Erythroblast (primary cell): Measurements from ENCODE around the gene PHF1.
A peak's percentile ranks its signal among the peaks of the same experiment; 100 is the strongest.

Experiments used
- DNase-seq, 2 experiments: peaks; one replicate each; lab custom pipeline; 2025; lab: John Stamatoyannopoulos, UW
- GATA1 ChIP-seq: IDR thresholded peaks from 2 replicates; pipeline ENCODE4 v1.6.1; 2011; ENCODE audit warnings: low read depth, mild to moderate bottlenecking, control low read depth, low read length, moderate library complexity
- POLR2A ChIP-seq: IDR thresholded peaks from 2 replicates; pipeline ENCODE4 v1.6.1; 2011; ENCODE audit warnings: mild to moderate bottlenecking, low read length

The PHF1 gene

DNA sequence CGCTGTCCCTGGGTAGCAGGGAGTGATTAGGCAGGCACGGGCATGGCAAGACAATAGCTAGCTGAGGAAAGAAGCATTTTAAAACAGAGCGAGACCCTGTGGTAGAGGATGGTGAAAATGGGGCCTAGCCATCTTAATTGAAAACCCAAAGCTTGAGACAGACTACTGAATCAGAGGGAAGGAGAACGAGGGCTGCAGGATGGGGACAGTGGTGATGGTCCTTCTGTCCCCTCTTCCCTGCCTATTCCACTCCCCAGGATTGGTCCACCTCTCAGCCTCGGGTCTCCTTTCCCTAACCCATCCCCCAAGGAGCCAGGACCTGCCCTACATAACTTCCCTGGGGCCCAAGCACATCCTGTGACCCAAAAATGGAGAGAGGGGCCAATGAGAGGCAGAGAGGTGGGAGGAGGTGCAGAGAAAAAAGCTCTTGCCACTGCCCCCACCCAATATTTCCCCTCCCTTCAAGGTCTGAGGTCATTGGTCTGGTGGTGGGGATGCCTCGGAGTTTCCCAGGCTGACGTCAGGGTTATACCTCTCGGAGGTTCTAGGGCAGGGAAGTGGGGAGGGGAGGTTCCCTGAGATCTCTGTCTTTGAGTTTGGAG lies 8.0 kb downstream of the PHF1 start:
- peak; percentile 82 for TF ChIP-seq POLR2A
- TF ChIP-seq GATA1 = no peak
- DNase-seq = peak; percentile 38 to 67

DNA sequence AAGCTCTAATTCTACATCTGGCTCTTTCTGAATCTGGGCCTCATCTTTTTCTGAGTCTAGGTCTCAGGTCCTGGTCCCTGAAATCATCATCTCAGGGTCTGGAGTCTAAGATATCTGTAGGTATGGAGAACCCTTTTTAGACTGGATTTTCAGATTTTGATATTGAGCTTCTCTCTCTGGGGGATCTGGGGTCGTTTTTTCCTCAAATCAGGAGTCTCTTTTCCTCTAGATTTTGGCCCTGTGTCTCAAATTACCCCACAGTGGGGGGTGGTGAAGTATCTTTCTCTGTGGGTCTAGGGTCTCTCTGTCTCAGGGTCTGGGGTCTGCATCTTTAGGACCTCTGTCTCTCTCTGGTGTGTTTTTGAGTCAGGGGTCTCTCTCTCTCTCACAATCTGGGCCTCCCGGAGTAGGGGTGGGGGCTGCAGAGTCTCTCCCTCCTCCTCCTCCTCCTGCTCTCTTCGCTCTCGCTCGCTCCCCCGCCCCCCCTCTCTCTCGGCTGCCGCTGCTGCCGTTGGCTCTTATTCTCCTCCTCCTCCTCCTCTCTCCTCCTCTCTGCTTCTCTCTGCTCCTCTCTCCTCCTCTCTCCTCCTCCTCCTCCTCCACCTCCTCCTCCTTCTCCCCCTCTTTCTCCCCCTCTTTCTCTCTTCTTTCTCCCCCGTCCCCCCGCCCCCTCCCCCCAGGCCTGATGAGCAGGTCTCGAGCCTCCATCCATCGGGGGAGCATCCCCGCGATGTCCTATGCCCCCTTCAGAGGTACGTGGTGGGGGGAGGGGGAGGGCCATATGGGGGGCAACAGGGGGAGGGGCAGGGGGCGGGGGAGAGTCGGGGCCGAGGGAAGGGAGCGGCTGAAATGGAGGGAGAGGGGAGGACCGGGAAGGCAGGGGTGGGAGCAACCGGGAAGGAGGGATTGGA lies 9.0 kb downstream of the PHF1 start, which contains the start of gene SYNGAP1:
Gene SYNGAP1 (plus strand): TSS at position 486 of the 911 bp plus-strand sequence. CDS start 200 bp downstream, at position 686.
- TF ChIP-seq POLR2A (peak; percentile 21), GATA1 (no peak)
- DNase-seq = peak; percentile 50 to 58

DNA sequence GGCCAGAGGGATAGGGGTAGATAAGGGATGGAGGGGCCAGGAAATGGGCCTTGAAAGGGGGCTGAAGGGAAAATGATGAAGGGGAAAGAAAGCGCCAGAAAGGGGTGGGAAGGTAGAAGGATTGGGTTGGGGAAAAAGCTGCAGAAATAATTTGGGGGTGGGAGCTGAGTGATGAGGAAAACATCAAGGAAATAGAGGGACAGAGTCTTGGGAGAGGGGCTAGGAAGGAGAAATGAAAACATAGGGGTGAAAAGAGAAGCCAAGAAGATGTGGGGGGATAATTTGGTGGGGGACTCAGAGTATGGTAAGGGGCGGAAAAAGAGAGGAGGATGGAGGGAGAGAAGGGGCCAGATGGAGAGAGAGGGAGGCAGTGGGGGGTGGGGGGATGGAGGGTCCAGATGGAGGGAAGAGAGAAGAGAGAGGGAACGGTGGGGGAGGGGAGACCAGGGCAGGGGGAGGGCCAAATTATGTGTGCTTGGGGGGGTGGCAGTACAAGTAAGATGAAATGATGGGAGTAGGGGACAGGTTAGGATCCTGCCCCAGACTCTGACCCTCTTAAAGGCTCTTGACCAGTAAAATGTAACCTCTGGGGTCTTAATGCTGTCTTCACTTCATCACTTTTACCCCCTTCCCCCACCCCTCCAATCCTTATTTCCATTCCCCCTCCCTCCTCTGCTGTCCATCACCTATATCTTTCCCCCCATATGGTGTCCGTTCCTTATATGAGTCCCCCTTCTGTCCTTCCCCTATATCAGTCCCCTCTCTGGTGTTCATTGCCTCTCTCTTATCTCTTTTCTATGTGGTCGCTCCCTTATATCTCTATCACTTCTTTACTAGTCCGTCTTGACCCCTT lies 9.9 kb downstream of the PHF1 start:
- TF ChIP-seq GATA1 (no peak), POLR2A (no peak)
- DNase-seq = peak; percentile 71 to 87

DNA sequence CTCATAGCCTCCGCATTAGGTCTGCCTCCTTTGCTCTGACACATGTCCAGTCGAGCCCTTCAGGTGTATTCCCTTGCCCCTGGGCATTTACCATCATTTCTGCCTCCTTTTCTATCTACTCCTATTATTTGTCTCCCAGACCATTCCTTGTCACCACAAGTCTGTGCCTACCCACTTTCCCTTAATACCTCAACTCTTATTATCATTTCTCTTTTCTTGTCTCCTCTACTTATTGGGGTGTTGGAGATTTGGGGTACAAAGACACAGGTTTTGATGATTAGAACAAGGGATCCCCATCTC lies 10.5 kb downstream of the PHF1 start:
- TF ChIP-seq POLR2A = no peak
- no peak for TF ChIP-seq GATA1
- no peak for DNase-seq

DNA sequence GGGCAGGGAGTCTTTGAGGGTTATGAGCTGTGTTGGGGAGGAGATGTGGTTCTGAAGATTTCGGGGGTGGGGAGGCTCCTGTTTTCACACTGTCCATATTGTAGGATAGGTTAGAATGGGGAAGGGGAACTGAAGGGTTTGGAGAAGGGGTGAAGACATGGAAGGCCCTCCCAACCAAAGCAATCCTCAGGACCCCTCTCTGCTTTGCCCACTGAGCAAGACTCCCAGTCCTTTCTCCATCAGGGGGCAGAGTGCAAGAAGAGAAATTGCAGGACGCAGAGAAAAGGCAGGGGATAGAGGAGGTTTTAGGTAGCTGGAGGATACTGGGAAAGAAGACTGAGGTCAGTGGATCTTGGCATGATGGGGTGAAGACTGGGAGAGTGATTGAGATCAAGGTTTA lies 13.0 kb downstream of the PHF1 start:
- no peak for DNase-seq
- TF ChIP-seq POLR2A (no peak), GATA1 (no peak)

DNA sequence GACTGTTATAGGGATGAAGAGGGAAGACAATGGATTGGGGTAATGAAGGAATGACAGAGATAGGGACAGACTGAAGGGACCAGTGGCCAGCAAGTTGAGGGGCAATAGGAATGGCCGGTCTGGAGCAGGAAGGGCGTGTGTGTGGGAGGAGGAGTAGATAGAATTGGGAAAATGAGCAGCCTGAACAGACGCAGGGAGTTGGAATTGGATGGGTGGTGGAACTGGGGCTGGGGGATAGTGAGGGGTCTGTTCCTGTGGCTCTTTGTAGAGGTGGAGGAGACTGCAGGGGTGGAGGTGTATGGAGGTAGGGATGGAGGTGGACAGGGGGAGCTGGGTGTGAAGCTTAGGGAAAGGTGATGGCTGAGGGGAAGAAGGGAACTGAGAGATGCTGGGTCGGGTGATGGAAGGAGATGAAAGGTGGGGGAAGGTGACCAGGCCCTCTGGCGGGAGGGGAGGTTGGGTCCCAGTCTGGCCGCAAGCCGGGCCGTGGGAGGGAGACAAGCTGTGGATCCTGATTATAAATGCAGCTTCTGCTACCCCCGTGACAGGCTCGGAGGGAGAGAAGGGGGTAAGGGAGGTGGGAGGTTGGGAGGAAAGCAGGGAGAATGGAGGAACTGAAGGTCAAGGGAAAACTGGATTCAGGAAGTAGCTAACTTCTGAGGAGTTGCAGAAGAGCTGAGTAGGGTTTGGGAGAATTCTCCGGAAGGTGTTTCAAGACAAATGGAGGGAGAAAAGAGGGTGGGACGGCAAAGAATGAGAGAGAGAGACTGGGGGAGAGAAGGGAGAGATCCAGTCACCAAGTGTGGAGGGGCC lies 14.2 kb downstream of the PHF1 start:
- DNase-seq = peak; percentile 68 to 69
- TF ChIP-seq POLR2A (peak; percentile 62), GATA1 (no peak)

DNA sequence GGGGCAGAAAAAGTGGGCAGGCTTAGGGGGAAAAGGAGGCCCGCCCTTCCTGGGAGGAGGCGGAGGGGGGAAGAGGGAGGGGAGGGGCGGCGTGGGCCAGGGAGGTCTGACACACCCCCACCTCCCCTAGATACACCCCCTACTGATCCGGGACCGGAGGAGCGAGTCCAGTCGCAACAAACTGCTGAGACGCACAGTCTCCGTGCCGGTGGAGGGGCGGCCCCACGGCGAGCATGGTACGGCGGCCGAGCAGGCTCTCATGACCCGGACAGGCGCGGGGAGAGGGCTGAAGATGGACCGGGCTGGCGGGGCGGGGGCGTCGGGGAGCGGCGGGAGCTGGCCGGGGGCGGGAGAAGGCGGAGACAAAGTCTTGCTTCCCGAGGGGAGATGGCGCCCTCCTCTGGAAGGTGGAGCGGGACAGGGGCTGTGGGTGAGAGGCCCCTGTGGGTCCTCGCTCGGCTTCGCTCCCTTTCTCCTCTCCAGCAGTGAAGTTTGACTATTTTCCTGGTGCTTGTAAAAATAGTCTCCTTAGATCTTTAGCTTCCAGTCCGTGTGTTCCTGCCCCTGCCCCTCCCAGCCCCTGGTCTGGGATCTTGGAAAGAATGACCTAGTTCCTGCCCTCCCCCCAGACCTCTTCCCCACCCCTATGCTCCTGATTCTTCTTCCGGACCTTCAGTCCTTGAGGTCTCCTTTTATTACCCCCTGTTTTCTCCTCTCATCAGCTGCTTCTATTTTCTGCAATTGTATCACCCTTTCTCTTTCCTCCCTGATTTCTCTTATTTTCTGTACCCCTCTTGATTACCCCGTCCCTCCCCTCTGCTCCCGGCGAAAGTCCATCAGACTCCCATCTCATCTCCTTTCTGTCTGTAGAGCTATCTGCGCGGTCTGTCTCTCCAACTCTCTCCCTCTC lies 15.1 kb downstream of the PHF1 start:
- DNase-seq = peak; percentile 91 to 93
- peak; percentile 47 for TF ChIP-seq POLR2A
- TF ChIP-seq GATA1 = no peak

DNA sequence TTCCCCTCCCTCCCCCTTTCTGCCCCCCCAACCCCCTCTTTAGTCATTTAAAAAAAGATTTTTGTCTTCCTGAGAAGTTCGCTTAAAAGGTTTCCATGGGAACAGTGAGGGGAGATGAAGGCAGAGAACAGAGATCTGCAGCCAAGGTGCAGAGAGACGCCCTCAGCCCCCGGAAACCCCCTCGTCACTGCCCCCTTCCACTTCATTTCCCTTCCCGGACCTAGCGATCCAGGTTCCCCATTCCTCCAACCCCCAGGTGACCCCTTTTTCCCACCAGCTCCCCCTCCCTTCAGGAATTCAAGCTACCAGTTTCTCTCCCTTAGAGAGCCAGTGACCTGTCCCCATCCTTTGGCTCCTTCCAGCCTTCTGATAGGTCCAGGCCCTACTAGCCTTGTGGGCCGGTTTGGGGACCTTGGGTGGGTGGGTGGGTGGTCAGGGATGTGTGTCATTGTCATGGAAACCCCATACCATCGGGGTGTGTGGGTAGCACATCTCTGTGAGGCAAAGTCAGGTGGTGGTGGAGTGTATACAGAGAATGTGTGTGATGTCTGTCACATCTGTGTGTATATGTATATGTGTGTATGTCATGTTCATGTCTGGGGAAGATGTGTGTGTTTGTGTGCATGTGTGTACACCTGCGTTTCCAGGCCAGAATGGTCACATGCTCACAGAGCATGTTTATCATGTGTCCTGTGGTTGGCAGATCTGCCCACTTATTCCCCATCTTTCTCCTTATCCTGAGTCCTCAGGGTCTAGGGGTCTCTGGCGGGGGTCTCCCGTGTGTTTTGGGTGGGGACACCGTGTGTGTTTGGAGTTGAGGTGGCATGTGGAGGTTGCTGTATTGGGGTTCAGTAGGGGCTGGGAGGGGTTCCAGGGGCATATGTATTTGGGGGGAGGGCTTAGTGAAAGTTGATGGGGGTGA lies 16.0 kb downstream of the PHF1 start:
- TF ChIP-seq GATA1 (no peak), POLR2A (no peak)
- DNase-seq = peak; percentile 42 to 46

DNA sequence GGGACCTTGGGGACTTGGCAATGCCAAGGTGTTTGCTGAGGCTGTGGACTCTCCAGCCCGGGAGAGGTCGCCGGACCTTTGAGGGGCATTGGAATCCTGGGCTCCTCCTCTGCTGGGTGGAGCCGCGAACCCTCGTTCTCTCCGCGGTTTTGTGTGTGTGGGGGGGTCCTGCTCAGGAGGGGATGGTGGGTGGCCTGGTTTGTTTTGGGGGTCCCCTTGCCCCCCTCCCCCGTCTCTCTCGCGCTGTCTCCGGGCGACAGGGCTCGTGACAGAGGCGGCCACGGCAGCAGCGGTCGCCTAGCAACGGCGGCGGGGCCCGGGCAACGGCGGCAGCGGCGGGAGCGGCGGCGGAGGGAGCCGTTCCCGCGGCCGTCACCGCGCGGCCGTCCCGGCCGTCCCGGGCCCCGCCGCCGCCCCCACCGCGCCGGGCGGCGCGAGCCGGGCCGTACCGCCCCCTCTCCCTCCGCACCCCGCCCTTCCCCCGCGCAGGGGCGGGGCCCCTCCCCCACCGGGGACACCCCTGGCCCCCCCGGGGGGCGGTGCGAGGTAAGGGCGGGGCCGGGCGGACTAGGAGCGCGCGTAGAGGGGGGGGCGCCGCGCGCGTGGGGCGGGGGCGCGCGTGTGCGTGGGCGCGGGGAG lies 16.9 kb downstream of the PHF1 start:
- DNase-seq = peak; percentile 74 to 84
- TF ChIP-seq POLR2A (peak; percentile 19), GATA1 (no peak)

DNA sequence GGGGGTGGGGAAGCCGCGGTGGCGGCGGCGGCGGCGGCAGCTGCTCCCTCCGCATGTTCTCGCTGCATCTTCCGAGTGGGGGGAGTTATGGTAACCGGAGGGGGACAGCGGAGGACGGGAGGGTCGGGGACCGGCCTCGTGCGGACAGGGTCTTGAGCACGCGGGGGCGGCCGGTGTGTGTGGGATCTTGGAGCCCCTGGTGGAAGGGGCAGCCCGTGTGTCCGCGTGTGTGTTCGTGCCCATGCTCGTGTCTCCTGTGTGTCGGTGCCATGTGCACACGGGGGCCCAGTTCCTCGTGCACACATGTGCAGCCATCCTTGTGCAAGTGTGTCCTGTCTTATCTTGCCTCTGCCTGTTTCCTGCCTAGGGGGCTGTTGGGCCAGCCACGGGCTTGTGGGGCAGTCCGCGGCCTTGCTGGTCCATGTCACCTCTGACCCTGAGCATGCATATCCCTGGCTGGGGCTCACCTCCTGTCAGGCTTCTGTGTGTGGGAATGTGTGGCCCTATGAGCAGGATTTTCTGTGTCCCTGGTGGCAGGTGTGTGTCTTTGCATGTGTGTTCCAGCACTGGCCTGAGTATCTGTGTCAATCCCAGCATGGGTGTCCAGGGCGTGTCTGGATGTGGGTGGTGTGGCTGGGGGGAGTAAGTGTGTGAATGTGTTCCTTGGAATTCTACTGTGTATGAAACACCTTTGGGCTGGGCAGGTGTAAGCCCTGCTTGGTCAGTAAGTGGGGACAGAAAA lies 17.6 kb downstream of the PHF1 start:
- peak; percentile 67 to 85 for DNase-seq
- TF ChIP-seq POLR2A (no peak), GATA1 (no peak)
